ENCODE measurements around the gene IGDCC3. TPM values are rescaled to one million over a fixed set of nuclear protein-coding genes. Genes with fewer than 3 reads are reported as not detected.
"Not testable (repeated sequence)": the region's sequence is repeated elsewhere in the genome, so short reads cannot be mapped to it uniquely, and the experiment has no call there.

The IGDCC3 gene
- total RNA-seq, 1 donor from 2014 or later: not detected

GRCh38 chr15:65401611-65402240 is 23.9 kb upstream of the IGDCC3 start:
- Mint-ChIP-seq H3K9me3 (no peaks in the 10 kb centered on the region), H3K36me3 (ENCODE audit: low read depth) (no peaks in the 10 kb centered on the region), H3K4me1 (ENCODE audit: low read depth) (peaks cover 5% of the 10 kb centered on the region), H3K27me3 (ENCODE audit: low read depth) (peaks cover 37% of the 10 kb centered on the region), H3K4me3 (ENCODE audit: low read depth) (no peak overlapping the region), H3K27ac (no peak overlapping the region)
- DNase-seq (ENCODE audit: low spot score): no peak
- intact Hi-C loops (cut with micrococcal nuclease): loop anchor here (2.0 to 5.0 kb wide), 2 partner anchors 17 to 84 kb away; no protein-coding TSS in a partner anchor

- Mint-ChIP-seq H3K9me3 (no peaks in the 10 kb centered on the region), H3K4me3 (ENCODE audit: low read depth) (no peak overlapping the region), H3K36me3 (ENCODE audit: low read depth) (no peaks in the 10 kb centered on the region), H3K4me1 (ENCODE audit: low read depth) (peaks cover 5% of the 10 kb centered on the region), H3K27ac (no peak overlapping the region), H3K27me3 (ENCODE audit: low read depth) (peaks cover 44% of the 10 kb centered on the region)
- intact Hi-C loops (cut with micrococcal nuclease): loop anchor here (2.0 to 5.0 kb wide), 2 partner anchors 16 to 84 kb away; no protein-coding TSS in a partner anchor
- peak; percentile 26 for DNase-seq (ENCODE audit: low spot score)
These were observed 23.2 kb upstream of the IGDCC3 start for GRCh38 chr15:65400760-65401610.

GRCh38 chr15:65399997-65400396 is 22.2 kb upstream of the IGDCC3 start:
- Mint-ChIP-seq H3K4me3 (ENCODE audit: low read depth) (no peak overlapping the region), H3K36me3 (ENCODE audit: low read depth) (no peaks in the 10 kb centered on the region)
- intact Hi-C loops (cut with micrococcal nuclease): loop anchor here (2.0 to 5.0 kb wide), 2 partner anchors 15 to 83 kb away; no protein-coding TSS in a partner anchor

DNA sequence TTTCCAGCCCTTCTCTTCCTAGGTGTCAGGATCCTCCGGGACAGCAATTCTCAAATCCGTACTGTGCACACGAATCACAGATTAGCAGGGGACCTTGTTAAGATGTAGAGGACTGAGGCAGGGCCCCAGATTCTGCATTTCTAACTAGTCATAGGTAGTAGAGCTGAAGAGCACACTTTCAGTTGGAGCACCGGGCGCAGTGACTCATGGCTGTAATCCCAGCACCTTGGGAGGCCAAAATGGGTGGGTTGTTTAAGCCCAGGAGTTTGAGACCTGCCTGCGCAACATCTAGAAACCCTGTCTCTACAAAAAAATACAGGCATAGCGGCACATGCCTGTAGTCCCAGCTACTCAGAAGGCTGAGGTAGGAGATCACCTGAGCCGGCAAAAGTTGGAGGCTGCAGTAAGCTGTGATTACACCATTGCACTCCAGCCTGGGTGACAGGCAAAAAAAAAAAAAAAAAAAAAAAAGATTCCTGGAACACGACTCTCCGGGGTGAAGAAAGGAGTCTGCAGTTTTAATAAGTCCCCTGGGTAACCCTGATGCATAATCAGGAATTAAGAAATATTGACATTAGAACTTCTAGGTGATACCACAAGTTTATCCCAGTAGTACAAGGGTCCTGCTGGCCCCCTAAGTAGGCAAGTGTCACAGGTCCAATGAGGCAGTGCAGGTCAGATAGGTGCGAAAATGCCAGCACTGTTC is 21.4 kb upstream of the IGDCC3 start:
- intact Hi-C loops (cut with micrococcal nuclease): no loop called here
- Mint-ChIP-seq H3K27ac (no peak overlapping the region), H3K36me3 (ENCODE audit: low read depth) (no peaks in the 10 kb centered on the region), H3K27me3 (ENCODE audit: low read depth) (peaks cover 55% of the 10 kb centered on the region), H3K4me1 (ENCODE audit: low read depth) (peaks cover 5% of the 10 kb centered on the region), H3K9me3 (no peaks in the 10 kb centered on the region), H3K4me3 (ENCODE audit: low read depth) (no peak overlapping the region)
- no peak for DNase-seq (ENCODE audit: low spot score)

More at GRCh38 chr15:65399997-65400396, 22.2 kb upstream of the IGDCC3 start:
- Mint-ChIP-seq H3K9me3 (no peaks in the 10 kb centered on the region), H3K27ac (no peak overlapping the region), H3K4me1 (ENCODE audit: low read depth) (peaks cover 5% of the 10 kb centered on the region), H3K27me3 (ENCODE audit: low read depth) (peaks cover 48% of the 10 kb centered on the region)
- DNase-seq (ENCODE audit: low spot score): no peak

- H3K9me3 Mint-ChIP-seq; H3K36me3 Mint-ChIP-seq (ENCODE audit: low read depth); intact Hi-C loops (cut with micrococcal nuclease); DNase-seq (ENCODE audit: low spot score); H3K4me1 Mint-ChIP-seq (ENCODE audit: low read depth); H3K27ac Mint-ChIP-seq; H3K4me3 Mint-ChIP-seq (ENCODE audit: low read depth): not testable (repeated sequence)
- H3K27me3 Mint-ChIP-seq (ENCODE audit: low read depth): peaks cover 62% of the 10 kb centered on the region
These were observed 20.7 kb upstream of the IGDCC3 start for GRCh38 chr15:65398486-65398885.

GRCh38 chr15:65396965-65397317 is 19.1 kb upstream of the IGDCC3 start:
- Mint-ChIP-seq H3K4me1 (ENCODE audit: low read depth) (peaks cover 5% of the 10 kb centered on the region), H3K27ac (no peak overlapping the region), H3K4me3 (ENCODE audit: low read depth) (no peak overlapping the region), H3K9me3 (no peaks in the 10 kb centered on the region), H3K27me3 (ENCODE audit: low read depth) (peaks cover 67% of the 10 kb centered on the region), H3K36me3 (ENCODE audit: low read depth) (no peaks in the 10 kb centered on the region)
- no peak for DNase-seq (ENCODE audit: low spot score)
- intact Hi-C loops (cut with micrococcal nuclease): no loop called here

DNA sequence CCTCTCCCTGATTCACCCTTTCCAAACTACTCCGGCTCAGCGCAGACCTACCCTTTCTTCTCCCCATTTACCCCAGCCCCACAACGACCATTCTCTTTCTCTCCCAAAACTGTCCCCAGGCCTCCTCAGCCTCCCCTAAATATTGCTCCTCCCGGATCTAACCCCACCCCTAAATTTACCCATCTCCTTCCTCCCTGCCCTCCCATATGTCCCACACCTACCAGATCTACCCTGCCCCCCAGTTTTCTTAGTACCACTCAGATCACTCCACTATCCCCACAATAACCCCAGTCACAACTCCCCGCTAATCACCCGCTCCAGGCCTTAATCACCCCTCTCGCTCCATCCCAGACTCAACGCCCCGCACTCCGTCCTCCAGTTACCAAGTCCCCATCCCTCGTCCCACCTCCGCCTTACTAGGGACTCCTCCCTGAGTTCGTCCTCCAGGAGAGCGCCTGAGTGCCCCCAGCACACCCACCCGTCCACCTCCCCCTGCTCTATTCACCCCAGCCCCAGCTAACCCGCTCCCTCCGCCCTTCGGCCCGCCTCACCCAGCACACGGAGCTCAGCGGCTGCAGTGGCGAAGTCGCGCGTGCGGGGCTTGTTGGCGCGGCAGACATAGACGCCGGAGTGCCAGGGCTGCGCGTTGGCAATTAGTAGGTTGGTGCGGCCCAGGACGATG is 18.6 kb upstream of the IGDCC3 start:
- H3K27me3 Mint-ChIP-seq (ENCODE audit: low read depth): peaks cover 69% of the 10 kb centered on the region
- no peaks in the 10 kb centered on the region for H3K36me3 Mint-ChIP-seq (ENCODE audit: low read depth)
- no peaks in the 10 kb centered on the region for H3K9me3 Mint-ChIP-seq
- H3K4me3 Mint-ChIP-seq (ENCODE audit: low read depth): no peak overlapping the region
- no peak overlapping the region for H3K27ac Mint-ChIP-seq
- intact Hi-C loops (cut with micrococcal nuclease): no loop called here
- H3K4me1 Mint-ChIP-seq (ENCODE audit: low read depth): peaks cover 5% of the 10 kb centered on the region
- DNase-seq (ENCODE audit: low spot score): no peak

DNA sequence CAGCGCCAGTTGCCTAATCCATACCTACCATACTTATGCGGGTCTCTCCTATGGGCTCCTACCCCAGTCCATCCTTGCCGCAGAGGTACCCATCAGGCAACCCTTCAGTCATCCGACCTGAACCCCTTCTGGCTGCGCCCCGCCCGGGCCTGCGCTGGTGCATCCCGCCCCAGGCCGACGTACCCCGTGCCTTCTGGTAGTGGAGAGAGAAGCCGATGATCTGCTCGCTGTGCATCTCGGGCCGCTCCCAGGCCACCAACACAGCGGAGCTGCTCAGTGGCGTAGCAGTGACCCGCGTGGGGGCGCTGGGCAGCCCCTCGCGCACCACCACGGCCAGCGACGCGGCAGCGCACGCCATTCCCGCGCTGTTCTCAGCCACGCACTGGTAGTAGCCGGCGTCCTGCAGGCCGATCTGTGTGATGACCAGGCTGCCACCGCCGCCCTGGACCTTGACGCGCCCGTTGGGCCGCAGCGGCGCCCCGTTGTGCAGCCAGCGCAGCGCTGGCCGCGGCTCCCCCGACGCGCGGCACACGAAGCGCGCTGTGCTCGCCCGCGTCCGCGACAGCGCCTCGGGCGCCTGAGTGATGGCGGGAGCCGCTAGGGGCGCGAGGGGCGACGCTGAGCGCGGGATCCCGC is 17.9 kb upstream of the IGDCC3 start:
- no peak overlapping the region for H3K4me3 Mint-ChIP-seq (ENCODE audit: low read depth)
- peaks cover 3% of the 10 kb centered on the region for H3K4me1 Mint-ChIP-seq (ENCODE audit: low read depth)
- no peak for DNase-seq (ENCODE audit: low spot score)
- intact Hi-C loops (cut with micrococcal nuclease): no loop called here
- H3K9me3 Mint-ChIP-seq: no peaks in the 10 kb centered on the region
- no peak overlapping the region for H3K27ac Mint-ChIP-seq
- H3K36me3 Mint-ChIP-seq (ENCODE audit: low read depth): no peaks in the 10 kb centered on the region
- H3K27me3 Mint-ChIP-seq (ENCODE audit: low read depth): peaks cover 66% of the 10 kb centered on the region

- no peaks in the 10 kb centered on the region for H3K36me3 Mint-ChIP-seq (ENCODE audit: low read depth)
- no peaks in the 10 kb centered on the region for H3K9me3 Mint-ChIP-seq
- H3K4me1 Mint-ChIP-seq (ENCODE audit: low read depth): peaks cover 3% of the 10 kb centered on the region
- H3K4me3 Mint-ChIP-seq (ENCODE audit: low read depth): no peak overlapping the region
- intact Hi-C loops (cut with micrococcal nuclease): no loop called here
- no peak overlapping the region for H3K27ac Mint-ChIP-seq
- H3K27me3 Mint-ChIP-seq (ENCODE audit: low read depth): peaks cover 62% of the 10 kb centered on the region
- DNase-seq (ENCODE audit: low spot score): no peak
These were observed 17.1 kb upstream of the IGDCC3 start for GRCh38 chr15:65394936-65395335.

- no peak overlapping the region for H3K27ac Mint-ChIP-seq
- H3K4me1 Mint-ChIP-seq (ENCODE audit: low read depth): peaks cover 3% of the 10 kb centered on the region
- intact Hi-C loops (cut with micrococcal nuclease): no loop called here
- no peak overlapping the region for H3K4me3 Mint-ChIP-seq (ENCODE audit: low read depth)
- H3K36me3 Mint-ChIP-seq (ENCODE audit: low read depth): no peaks in the 10 kb centered on the region
- peaks cover 57% of the 10 kb centered on the region for H3K27me3 Mint-ChIP-seq (ENCODE audit: low read depth)
- H3K9me3 Mint-ChIP-seq: no peaks in the 10 kb centered on the region
- DNase-seq (ENCODE audit: low spot score): no peak
These were observed 16.5 kb upstream of the IGDCC3 start for GRCh38 chr15:65394280-65394789.

DNA sequence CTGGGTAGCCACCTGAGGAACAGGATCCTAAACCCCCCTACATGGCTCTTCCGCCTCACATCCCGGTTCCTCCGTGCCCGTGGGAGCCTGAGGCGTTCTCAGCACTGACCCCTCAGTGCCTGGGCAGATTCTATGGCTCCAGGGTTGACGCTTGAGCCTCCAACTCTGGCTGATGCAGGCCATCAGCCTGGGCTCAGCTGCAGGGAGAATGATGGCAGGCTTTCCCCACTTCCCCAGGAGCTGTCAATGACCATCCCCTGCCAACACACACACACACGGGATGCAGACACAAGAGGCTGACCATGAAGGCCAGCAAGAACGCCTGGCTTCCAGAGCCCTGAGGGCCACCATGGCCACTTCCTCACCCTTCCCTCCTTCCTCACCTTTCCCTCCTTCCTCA is 15.8 kb upstream of the IGDCC3 start:
- DNase-seq (ENCODE audit: low spot score): no peak
- Mint-ChIP-seq H3K27ac (no peak overlapping the region), H3K36me3 (ENCODE audit: low read depth) (no peaks in the 10 kb centered on the region), H3K9me3 (no peaks in the 10 kb centered on the region), H3K27me3 (ENCODE audit: low read depth) (peaks cover 52% of the 10 kb centered on the region), H3K4me1 (ENCODE audit: low read depth) (peaks cover 3% of the 10 kb centered on the region), H3K4me3 (ENCODE audit: low read depth) (no peak overlapping the region)
- intact Hi-C loops (cut with micrococcal nuclease): no loop called here

- H3K9me3 Mint-ChIP-seq: no peaks in the 10 kb centered on the region
- peaks cover 3% of the 10 kb centered on the region for H3K4me1 Mint-ChIP-seq (ENCODE audit: low read depth)
- no peaks in the 10 kb centered on the region for H3K36me3 Mint-ChIP-seq (ENCODE audit: low read depth)
- H3K27ac Mint-ChIP-seq: no peak overlapping the region
- peaks cover 51% of the 10 kb centered on the region for H3K27me3 Mint-ChIP-seq (ENCODE audit: low read depth)
- no peak for DNase-seq (ENCODE audit: low spot score)
- intact Hi-C loops (cut with micrococcal nuclease): no loop called here
- no peak overlapping the region for H3K4me3 Mint-ChIP-seq (ENCODE audit: low read depth)
These were observed 15.3 kb upstream of the IGDCC3 start for GRCh38 chr15:65393091-65393490.
